ENCODE data around the gene CTNND2. TPM values are rescaled to one million over a fixed set of nuclear protein-coding genes. Genes with fewer than 3 reads are reported as not detected.

CTNND2 gene, protein sequence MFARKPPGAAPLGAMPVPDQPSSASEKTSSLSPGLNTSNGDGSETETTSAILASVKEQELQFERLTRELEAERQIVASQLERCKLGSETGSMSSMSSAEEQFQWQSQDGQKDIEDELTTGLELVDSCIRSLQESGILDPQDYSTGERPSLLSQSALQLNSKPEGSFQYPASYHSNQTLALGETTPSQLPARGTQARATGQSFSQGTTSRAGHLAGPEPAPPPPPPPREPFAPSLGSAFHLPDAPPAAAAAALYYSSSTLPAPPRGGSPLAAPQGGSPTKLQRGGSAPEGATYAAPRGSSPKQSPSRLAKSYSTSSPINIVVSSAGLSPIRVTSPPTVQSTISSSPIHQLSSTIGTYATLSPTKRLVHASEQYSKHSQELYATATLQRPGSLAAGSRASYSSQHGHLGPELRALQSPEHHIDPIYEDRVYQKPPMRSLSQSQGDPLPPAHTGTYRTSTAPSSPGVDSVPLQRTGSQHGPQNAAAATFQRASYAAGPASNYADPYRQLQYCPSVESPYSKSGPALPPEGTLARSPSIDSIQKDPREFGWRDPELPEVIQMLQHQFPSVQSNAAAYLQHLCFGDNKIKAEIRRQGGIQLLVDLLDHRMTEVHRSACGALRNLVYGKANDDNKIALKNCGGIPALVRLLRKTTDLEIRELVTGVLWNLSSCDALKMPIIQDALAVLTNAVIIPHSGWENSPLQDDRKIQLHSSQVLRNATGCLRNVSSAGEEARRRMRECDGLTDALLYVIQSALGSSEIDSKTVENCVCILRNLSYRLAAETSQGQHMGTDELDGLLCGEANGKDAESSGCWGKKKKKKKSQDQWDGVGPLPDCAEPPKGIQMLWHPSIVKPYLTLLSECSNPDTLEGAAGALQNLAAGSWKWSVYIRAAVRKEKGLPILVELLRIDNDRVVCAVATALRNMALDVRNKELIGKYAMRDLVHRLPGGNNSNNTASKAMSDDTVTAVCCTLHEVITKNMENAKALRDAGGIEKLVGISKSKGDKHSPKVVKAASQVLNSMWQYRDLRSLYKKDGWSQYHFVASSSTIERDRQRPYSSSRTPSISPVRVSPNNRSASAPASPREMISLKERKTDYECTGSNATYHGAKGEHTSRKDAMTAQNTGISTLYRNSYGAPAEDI (N-terminal part only)
- 37.5 TPM for polyA plus RNA-seq (2013, experiment 1 of 4)
- polyA plus RNA-seq (2013, experiment 2 of 4) = 36.0 TPM
- polyA plus RNA-seq (2013, experiment 3 of 4) = 37.2 TPM
- polyA plus RNA-seq (2013, experiment 4 of 4) = 43.8 TPM

GRCh38 chr5:11904265-11904906 lies at the start of gene CTNND2:
Gene CTNND2, minus strand, starts transcription at chr5:11904446. Its CDS starts 593 bp downstream, at chr5:11903853.
- Histone ChIP-seq H3K36me3 (ENCODE audit: control insufficient read depth, insufficient read depth, low read length) (no peaks in the 10 kb centered on the region), H3K4me1 (ENCODE audit: control insufficient read depth, insufficient read depth, low read length) (no peaks in the 10 kb centered on the region), H3K27me3 (ENCODE audit: control insufficient read depth, insufficient read depth, low read length, poor library complexity, severe bottlenecking) (peaks cover 43% of the 10 kb centered on the region), H3K9me3 (ENCODE audit: control insufficient read depth, low read length) (no peaks in the 10 kb centered on the region), H3K27ac (ENCODE audit: insufficient read depth, low read depth, low read length, poor library complexity, severe bottlenecking) (no peak within 1 kb of the TSS), H3K4me3 (ENCODE audit: insufficient read depth, low read depth, low read length) (peak within 1 kb of the TSS; percentile 80)
- WGBS, 2 experiments = 1% methylated on average over 64 of the region's 64 CpGs

DNA sequence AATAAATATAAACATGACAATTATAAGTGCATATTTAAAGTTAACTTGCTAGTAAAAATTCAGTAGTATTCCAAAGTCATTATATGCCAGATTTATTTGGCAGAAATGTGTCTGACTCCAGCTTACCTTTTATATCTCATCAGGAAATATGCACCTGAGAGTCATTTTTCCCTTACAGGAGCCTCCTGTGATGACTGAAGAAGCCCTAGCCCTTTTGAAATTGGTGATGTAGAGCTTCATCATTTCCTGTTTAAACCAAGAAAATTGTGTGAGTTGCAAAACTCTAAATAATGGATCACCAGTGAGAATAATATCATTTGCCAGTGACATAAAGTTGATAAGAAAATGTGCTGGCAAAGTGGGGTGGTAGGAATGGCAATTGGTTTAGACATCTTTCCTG lies 42.1 kb upstream of the CTNND2 start:
- H3K4me3 ChIP-seq (ENCODE audit: insufficient read depth, low read depth, low read length) = no peak overlapping the region
- no peaks in the 10 kb centered on the region for H3K4me1 ChIP-seq (ENCODE audit: control insufficient read depth, insufficient read depth, low read length)
- H3K36me3 ChIP-seq (ENCODE audit: control insufficient read depth, insufficient read depth, low read length) = no peaks in the 10 kb centered on the region
- H3K27me3 ChIP-seq (ENCODE audit: control insufficient read depth, insufficient read depth, low read length, poor library complexity, severe bottlenecking) = no peaks in the 10 kb centered on the region
- no peaks in the 10 kb centered on the region for H3K9me3 ChIP-seq (ENCODE audit: control insufficient read depth, low read length)
- H3K27ac ChIP-seq (ENCODE audit: insufficient read depth, low read depth, low read length, poor library complexity, severe bottlenecking) = no peak overlapping the region

DNA sequence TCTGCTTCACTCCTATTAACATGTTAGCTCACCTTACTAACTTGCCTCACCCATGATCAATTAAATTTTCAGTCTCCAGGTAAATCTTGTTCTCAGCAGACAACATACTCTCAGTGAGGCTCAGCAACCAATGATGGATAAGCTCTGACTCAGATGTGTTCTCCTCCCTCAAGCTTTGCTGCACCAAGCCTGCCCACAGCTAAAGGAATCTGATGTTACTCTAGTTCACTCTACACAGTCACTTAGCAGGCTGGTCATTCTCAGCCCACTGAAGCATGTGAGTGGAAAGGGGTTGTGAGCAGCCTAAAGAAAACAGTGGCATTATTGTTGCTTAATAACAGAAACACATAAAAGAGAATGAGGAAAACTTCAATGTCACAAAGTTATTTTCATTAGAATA lies 37.3 kb upstream of the CTNND2 start:
- H3K27me3 ChIP-seq (ENCODE audit: control insufficient read depth, insufficient read depth, low read length, poor library complexity, severe bottlenecking) = no peaks in the 10 kb centered on the region
- no peak overlapping the region for H3K27ac ChIP-seq (ENCODE audit: insufficient read depth, low read depth, low read length, poor library complexity, severe bottlenecking)
- H3K36me3 ChIP-seq (ENCODE audit: control insufficient read depth, insufficient read depth, low read length) = no peaks in the 10 kb centered on the region
- H3K9me3 ChIP-seq (ENCODE audit: control insufficient read depth, low read length) = no peaks in the 10 kb centered on the region
- H3K4me3 ChIP-seq (ENCODE audit: insufficient read depth, low read depth, low read length) = no peak overlapping the region
- H3K4me1 ChIP-seq (ENCODE audit: control insufficient read depth, insufficient read depth, low read length) = no peaks in the 10 kb centered on the region

GRCh38 chr5:11931638-11932037 lies 27.4 kb upstream of the CTNND2 start:
- WGBS, 2 experiments = 96% methylated on average over 20 of the region's 20 CpGs
- no peaks in the 10 kb centered on the region for H3K9me3 ChIP-seq (ENCODE audit: control insufficient read depth, low read length)

DNA sequence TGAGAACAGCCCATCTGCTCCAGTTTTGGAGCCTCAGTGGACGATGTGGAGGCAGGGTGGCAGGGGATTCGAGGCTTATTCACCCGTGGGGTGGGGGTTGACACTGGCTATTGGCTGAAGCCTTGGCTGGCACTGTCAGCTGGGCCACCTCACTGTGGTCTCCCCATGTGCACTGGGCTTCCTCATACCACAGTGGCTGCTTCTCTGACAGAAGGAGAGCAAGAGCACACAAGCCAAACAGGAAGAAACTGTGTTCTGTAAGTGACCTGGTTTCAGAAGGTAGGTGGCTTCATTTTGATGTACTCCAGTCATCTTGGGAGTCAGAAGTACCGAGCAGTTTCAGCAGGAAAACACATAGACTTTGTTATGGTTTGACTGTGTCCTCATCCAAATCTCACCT lies 24.7 kb upstream of the CTNND2 start:
- Histone ChIP-seq H3K27me3 (ENCODE audit: control insufficient read depth, insufficient read depth, low read length, poor library complexity, severe bottlenecking) (no peaks in the 10 kb centered on the region), H3K4me3 (ENCODE audit: insufficient read depth, low read depth, low read length) (no peak overlapping the region), H3K27ac (ENCODE audit: insufficient read depth, low read depth, low read length, poor library complexity, severe bottlenecking) (no peak overlapping the region), H3K36me3 (ENCODE audit: control insufficient read depth, insufficient read depth, low read length) (no peaks in the 10 kb centered on the region), H3K9me3 (ENCODE audit: control insufficient read depth, low read length) (no peaks in the 10 kb centered on the region), H3K4me1 (ENCODE audit: control insufficient read depth, insufficient read depth, low read length) (no peaks in the 10 kb centered on the region)
- 85 to 91% methylated on average over 4 of the region's 4 CpGs for WGBS, 2 experiments

More at GRCh38 chr5:11931638-11932037, 27.4 kb upstream of the CTNND2 start:
- no peak overlapping the region for H3K27ac ChIP-seq (ENCODE audit: insufficient read depth, low read depth, low read length, poor library complexity, severe bottlenecking)
- no peak overlapping the region for H3K4me3 ChIP-seq (ENCODE audit: insufficient read depth, low read depth, low read length)
- H3K27me3 ChIP-seq (ENCODE audit: control insufficient read depth, insufficient read depth, low read length, poor library complexity, severe bottlenecking) = no peaks in the 10 kb centered on the region
- H3K4me1 ChIP-seq (ENCODE audit: control insufficient read depth, insufficient read depth, low read length) = no peaks in the 10 kb centered on the region
- H3K36me3 ChIP-seq (ENCODE audit: control insufficient read depth, insufficient read depth, low read length) = no peaks in the 10 kb centered on the region

DNA sequence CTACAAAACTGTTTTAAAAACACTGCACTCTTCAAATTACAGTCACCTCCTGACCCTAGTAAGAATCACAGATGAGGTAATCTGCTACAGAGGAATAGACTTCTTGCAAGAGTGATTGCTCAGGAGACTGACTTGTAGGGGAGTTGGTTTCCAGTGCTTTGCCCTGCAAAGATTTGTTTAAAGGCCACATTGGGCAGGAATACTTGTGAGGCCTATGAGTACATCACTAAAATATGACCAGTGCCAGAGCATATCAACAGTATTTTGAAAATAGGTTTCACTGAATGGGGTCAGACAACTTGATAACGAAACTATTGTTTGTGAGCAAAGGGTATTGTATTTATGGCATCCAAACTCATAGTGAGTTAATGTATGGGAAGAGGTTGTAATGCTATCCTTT lies 21.5 kb upstream of the CTNND2 start:
- Histone ChIP-seq H3K36me3 (ENCODE audit: control insufficient read depth, insufficient read depth, low read length) (no peaks in the 10 kb centered on the region), H3K27me3 (ENCODE audit: control insufficient read depth, insufficient read depth, low read length, poor library complexity, severe bottlenecking) (no peaks in the 10 kb centered on the region), H3K27ac (ENCODE audit: insufficient read depth, low read depth, low read length, poor library complexity, severe bottlenecking) (no peak overlapping the region), H3K9me3 (ENCODE audit: control insufficient read depth, low read length) (no peaks in the 10 kb centered on the region), H3K4me3 (ENCODE audit: insufficient read depth, low read depth, low read length) (no peak overlapping the region), H3K4me1 (ENCODE audit: control insufficient read depth, insufficient read depth, low read length) (no peaks in the 10 kb centered on the region)
- 92 to 96% methylated on average over 1 of the region's 1 CpG for WGBS, 2 experiments

DNA sequence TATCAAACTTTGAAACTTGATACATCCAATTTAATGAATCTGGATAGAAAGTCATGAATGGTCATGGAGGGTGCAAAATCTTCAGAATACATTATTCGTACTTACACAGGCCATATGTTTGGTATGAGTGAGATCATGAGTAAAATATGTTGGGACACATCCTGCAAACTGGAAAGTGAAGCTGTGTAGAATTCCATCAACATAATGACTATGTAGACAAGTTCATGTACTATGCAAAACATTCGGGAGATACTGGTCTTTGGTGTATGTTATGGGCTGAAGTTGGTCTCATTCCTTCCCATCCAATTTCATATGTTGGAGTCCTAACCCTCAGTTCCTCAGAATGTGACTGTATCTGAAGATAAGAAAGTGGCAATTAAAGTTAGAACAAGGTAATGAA lies 18.1 kb upstream of the CTNND2 start:
- H3K4me1 ChIP-seq (ENCODE audit: control insufficient read depth, insufficient read depth, low read length) = no peaks in the 10 kb centered on the region
- H3K27ac ChIP-seq (ENCODE audit: insufficient read depth, low read depth, low read length, poor library complexity, severe bottlenecking) = no peak overlapping the region
- no peak overlapping the region for H3K4me3 ChIP-seq (ENCODE audit: insufficient read depth, low read depth, low read length)
- WGBS, 2 experiments = 86 to 100% methylated on average over 1 to 2 of the region's 2 CpGs
- H3K9me3 ChIP-seq (ENCODE audit: control insufficient read depth, low read length) = no peaks in the 10 kb centered on the region
- no peaks in the 10 kb centered on the region for H3K36me3 ChIP-seq (ENCODE audit: control insufficient read depth, insufficient read depth, low read length)
- H3K27me3 ChIP-seq (ENCODE audit: control insufficient read depth, insufficient read depth, low read length, poor library complexity, severe bottlenecking) = no peaks in the 10 kb centered on the region

GRCh38 chr5:11918463-11919045 lies 14.3 kb upstream of the CTNND2 start:
- WGBS, 2 experiments = 93 to 95% methylated on average over 9 of the region's 9 CpGs
- Histone ChIP-seq H3K4me3 (ENCODE audit: insufficient read depth, low read depth, low read length) (no peak overlapping the region), H3K4me1 (ENCODE audit: control insufficient read depth, insufficient read depth, low read length) (no peaks in the 10 kb centered on the region)

GRCh38 chr5:11909471-11909870 lies 5.2 kb upstream of the CTNND2 start:
- Histone ChIP-seq H3K27me3 (ENCODE audit: control insufficient read depth, insufficient read depth, low read length, poor library complexity, severe bottlenecking) (peaks cover 18% of the 10 kb centered on the region), H3K27ac (ENCODE audit: insufficient read depth, low read depth, low read length, poor library complexity, severe bottlenecking) (no peak overlapping the region)
- WGBS, 2 experiments = 91 to 93% methylated on average over 2 of the region's 2 CpGs

More at GRCh38 chr5:11918463-11919045, 14.3 kb upstream of the CTNND2 start:
- Histone ChIP-seq H3K27me3 (ENCODE audit: control insufficient read depth, insufficient read depth, low read length, poor library complexity, severe bottlenecking) (no peaks in the 10 kb centered on the region), H3K27ac (ENCODE audit: insufficient read depth, low read depth, low read length, poor library complexity, severe bottlenecking) (no peak overlapping the region), H3K9me3 (ENCODE audit: control insufficient read depth, low read length) (no peaks in the 10 kb centered on the region), H3K36me3 (ENCODE audit: control insufficient read depth, insufficient read depth, low read length) (no peaks in the 10 kb centered on the region)

More at GRCh38 chr5:11909471-11909870, 5.2 kb upstream of the CTNND2 start:
- Histone ChIP-seq H3K4me1 (ENCODE audit: control insufficient read depth, insufficient read depth, low read length) (no peaks in the 10 kb centered on the region), H3K9me3 (ENCODE audit: control insufficient read depth, low read length) (no peaks in the 10 kb centered on the region), H3K4me3 (ENCODE audit: insufficient read depth, low read depth, low read length) (no peak overlapping the region), H3K36me3 (ENCODE audit: control insufficient read depth, insufficient read depth, low read length) (no peaks in the 10 kb centered on the region)
